IgD-negative memory B cell (primary cell): Measurements from ENCODE around the gene IGIP. TPM values are rescaled to one million over a fixed set of nuclear protein-coding genes. Genes with fewer than 3 reads are reported as not detected.

Experiments used
- H3K27ac Mint-ChIP-seq, 3 donors: one replicate each; pipeline ENCODE4 v1.8.0; 2020 to 2022; ENCODE audit warnings: mild to moderate bottlenecking in 3 of 3, mixed read lengths in 3 of 3, moderate library complexity in 1 of 3
- H3K27me3 Mint-ChIP-seq: one replicate; pipeline ENCODE4 v1.8.0; 2021; ENCODE audit warnings: mixed read lengths
- H3K36me3 Mint-ChIP-seq: one replicate; pipeline ENCODE4 v1.8.0; 2020; ENCODE audit warnings: mild to moderate bottlenecking, mixed read lengths
- H3K4me1 Mint-ChIP-seq, 3 donors: one replicate each; pipeline ENCODE4 v1.8.0; 2020 to 2022; ENCODE audit warnings: mixed read lengths in 3 of 3, mild to moderate bottlenecking in 1 of 3
- H3K4me3 Mint-ChIP-seq, 4 donors: one replicate each; pipeline ENCODE4 v1.8.0; 2020 to 2022; ENCODE audit warnings: mild to moderate bottlenecking in 4 of 4, mixed read lengths in 4 of 4, moderate library complexity in 3 of 4
- H3K9me3 Mint-ChIP-seq, 3 donors: one replicate each; pipeline ENCODE4 v1.8.0; 2020 to 2021; ENCODE audit warnings: mixed read lengths in 3 of 3, mild to moderate bottlenecking in 1 of 3
- polyA plus RNA-seq: library from polyadenylated mRNA; unstranded; fragments of 300-500 nt; fragmentation: Illumina TruSeq; gene quantifications from one replicate; pipeline ENCODE4 v1.2.3, GENCODE V29; 2021

Gene IGIP
- polyA plus RNA-seq, 1 donor from 2014 or later, result 0.36 TPM

DNA sequence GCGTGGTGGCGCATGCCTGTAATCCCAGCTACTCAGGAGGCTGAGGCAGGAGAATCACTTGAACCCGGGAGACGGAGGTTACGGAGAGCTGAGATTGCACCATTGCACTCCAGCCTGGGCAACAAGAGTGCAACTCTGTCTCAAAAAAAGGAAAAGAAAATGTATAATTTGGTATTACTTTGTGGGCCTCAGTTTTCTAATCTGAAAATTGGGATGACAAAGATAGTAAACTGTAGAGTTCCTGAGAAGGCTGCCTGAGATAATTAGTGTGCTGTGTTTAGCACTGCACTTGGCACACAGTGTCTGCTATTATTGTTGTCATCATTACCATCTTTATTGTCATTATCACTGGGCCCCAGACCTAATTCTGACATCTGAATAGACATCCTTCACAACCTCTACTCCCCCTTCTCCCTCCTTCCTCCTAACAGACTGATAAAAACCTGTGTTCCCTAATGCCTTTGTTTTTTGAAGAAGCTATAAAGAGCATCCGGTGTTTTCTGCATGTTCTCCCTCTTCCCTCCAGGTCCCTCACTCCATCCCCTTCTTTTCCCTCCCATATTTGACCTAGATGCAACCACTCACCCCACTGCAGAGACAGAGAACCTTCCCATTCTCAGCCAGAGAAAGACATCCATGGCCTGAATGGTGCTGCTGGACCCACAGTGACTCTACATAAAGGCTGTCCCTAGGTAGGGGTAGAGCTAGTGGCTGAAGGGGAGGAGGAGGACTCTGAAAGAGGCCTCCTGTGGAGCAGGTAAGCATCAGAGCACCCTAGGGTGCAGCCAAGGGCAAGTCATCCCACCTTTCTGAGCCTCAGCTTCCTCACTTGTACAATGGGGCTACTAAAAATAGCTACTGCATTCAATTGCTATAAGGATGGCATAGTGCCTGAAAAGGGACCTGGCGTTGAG, 33.5 kb downstream of the IGIP start:
- peaks cover 4% of the 10 kb centered on the region for H3K27me3 Mint-ChIP-seq
- H3K27ac Mint-ChIP-seq, result peak overlapping the region in 1 of 3 donors; percentile 29
- no peaks in the 10 kb centered on the region for H3K9me3 Mint-ChIP-seq
- peaks cover 4 to 13% (median 7%) of the 10 kb centered on the region in 3 donors for H3K4me1 Mint-ChIP-seq
- no peaks in the 10 kb centered on the region for H3K36me3 Mint-ChIP-seq
- no peak overlapping the region for H3K4me3 Mint-ChIP-seq

DNA sequence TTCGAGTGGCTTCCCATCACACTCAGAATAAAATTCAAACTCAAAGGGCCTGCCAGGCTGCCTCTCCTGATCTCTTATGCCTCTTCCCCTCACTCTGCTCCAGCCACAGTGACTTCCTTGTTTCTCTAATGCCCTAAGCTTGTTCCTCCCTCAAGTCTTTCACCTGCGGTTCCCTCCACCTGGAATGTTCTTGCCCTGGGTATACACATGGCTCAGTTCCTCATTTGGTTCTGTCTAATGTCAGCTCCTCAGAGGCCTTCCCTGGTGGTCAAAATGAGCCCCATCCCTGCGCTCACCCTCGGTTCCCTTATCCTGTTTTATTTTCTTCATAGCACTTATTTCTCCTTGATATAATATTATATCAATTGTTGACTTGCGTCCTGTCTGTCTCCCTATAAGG, 36.5 kb downstream of the IGIP start:
- Mint-ChIP-seq H3K27ac (peak overlapping the region in 1 of 3 donors; percentile 57), H3K36me3 (peaks cover 5% of the 10 kb centered on the region), H3K4me1 (peaks cover 1 to 4% (median 2%) of the 10 kb centered on the region in 3 donors), H3K4me3 (no peak overlapping the region), H3K27me3 (peaks cover 4% of the 10 kb centered on the region), H3K9me3 (no peaks in the 10 kb centered on the region)

DNA sequence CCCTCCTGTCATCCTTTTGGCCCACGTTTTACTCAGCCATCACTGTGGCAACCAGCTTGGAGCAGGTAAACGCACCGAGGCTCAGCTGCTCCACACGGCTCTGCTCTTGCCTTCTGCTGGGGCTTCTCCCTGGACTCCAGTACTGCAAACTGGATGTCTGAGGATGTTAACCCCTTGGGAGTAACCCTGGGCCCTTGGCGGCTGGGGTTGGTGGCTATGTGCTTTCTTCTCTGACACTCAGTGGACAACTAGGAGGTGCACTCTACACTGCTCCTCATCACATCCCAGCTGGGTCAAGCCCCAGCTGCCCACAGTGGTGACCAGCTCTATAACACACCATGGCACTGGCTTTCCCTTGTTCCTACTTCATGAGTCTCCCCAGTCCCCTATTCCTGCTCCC, 37.0 kb downstream of the IGIP start:
- Mint-ChIP-seq H3K4me1 (peaks cover 1 to 3% (median 2%) of the 10 kb centered on the region in 3 donors), H3K9me3 (no peaks in the 10 kb centered on the region), H3K4me3 (no peak overlapping the region), H3K36me3 (peaks cover 5% of the 10 kb centered on the region), H3K27ac (no peak overlapping the region), H3K27me3 (peaks cover 4% of the 10 kb centered on the region)

DNA sequence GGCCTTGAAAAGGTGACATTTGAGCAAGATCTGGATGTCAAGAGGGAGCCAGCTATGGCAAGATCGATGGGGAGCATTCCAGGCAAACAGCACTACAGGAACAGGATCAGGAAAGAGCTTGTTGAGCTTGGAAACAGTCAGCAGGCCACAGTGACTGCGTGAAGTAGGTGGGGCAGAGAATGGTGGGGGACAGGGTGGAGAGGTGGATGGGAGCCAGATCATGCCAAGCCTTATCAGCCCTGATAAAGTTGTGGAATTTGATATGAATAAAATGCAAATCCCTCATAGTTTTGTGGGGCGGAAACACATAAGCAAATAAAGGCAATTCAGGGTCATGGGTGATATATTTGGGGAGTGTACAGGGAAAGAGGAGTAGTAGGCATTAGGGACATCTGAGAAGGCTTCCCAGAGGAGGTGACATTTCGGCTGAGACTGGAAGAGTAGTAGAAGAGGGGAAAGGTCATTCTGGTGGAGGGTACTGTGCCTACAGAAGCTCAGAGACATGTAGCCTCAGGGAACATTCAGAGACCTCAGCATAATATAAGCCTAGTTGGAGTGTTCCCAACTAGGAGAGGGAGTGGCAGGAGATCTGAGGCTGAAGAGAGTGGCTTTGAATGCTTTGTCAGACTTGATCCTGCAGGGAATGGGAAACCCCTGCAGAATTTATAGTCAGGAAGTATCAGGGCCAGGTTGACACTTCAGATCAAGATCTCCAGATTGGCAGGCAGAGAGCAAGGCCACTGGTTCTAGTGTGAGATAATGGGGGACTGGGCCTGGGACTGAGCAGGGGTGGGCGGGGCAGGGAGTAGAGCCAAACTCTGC, 39.6 kb downstream of the IGIP start:
- H3K27ac Mint-ChIP-seq, result no peak overlapping the region
- no peak overlapping the region for H3K4me3 Mint-ChIP-seq
- H3K9me3 Mint-ChIP-seq, result no peaks in the 10 kb centered on the region
- H3K27me3 Mint-ChIP-seq, result peaks cover 4% of the 10 kb centered on the region
- H3K4me1 Mint-ChIP-seq, result peaks cover 1 to 3% (median 2%) of the 10 kb centered on the region in 3 donors
- H3K36me3 Mint-ChIP-seq, result peaks cover 5% of the 10 kb centered on the region

DNA sequence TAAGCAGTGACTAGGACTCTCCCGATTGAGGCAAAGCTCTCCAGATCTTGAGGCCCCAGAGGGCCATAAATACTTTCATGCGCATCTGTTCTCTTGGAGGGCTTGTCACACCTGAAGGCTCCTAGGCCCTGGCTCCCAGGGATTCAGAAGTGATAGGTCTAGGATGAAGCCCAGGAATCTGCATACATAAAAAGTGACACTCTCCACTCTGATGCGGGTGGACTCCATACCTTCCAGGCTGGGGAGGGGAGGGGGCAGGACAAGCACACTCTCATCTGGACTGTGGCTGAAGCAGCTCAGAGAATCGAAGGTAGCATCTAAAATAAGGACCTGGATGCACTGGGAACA, 40.2 kb downstream of the IGIP start:
- peaks cover 4% of the 10 kb centered on the region for H3K27me3 Mint-ChIP-seq
- peaks cover 1 to 3% (median 2%) of the 10 kb centered on the region in 3 donors for H3K4me1 Mint-ChIP-seq
- H3K36me3 Mint-ChIP-seq, result peaks cover 5% of the 10 kb centered on the region
- H3K4me3 Mint-ChIP-seq, result no peak overlapping the region
- H3K27ac Mint-ChIP-seq, result no peak overlapping the region
- no peaks in the 10 kb centered on the region for H3K9me3 Mint-ChIP-seq

DNA sequence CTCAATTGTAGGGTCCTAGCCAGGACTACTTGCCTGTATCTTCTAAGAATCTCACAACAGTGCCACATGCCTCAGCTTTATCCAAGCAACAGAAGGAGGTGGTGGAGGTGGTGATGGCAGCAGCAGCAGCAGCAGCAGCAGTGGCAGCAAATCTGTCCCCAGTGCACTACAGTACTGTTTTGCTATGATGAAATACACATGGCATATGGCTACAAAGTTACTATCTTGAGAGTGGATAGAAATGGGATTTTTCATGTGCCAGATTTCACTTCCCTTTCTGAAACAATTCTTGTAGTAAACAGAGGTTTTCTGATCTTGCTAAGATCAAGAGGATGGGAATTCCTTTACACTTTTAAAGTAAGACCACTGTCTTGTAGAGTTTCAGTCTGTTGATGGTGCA, 41.2 kb downstream of the IGIP start:
- Mint-ChIP-seq H3K36me3 (peaks cover 5% of the 10 kb centered on the region), H3K4me1 (peaks cover 1 to 3% (median 2%) of the 10 kb centered on the region in 3 donors), H3K4me3 (no peak overlapping the region), H3K9me3 (no peaks in the 10 kb centered on the region), H3K27me3 (peaks cover 4% of the 10 kb centered on the region), H3K27ac (no peak overlapping the region)

DNA sequence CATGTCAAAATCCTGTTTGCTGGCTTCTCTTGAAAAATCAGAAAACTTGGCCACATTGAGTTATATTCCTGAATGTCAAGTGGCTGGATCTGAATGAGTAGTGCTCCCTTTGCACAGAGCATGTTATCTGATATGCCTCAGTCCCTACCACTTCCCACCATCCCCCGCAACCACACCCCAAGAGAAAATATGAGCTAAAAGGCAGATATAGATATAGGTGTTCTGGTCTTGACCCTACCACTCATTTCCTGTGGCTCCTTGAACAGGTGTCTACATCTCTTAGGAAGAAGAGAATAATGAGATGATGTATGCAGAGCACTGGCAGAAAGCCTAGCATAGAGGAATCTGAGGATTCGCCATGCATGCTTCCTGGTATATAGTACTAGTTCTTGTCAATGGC, 42.6 kb downstream of the IGIP start:
- no peak overlapping the region for H3K27ac Mint-ChIP-seq
- H3K27me3 Mint-ChIP-seq, result peaks cover 1% of the 10 kb centered on the region
- H3K4me3 Mint-ChIP-seq, result no peak overlapping the region
- no peaks in the 10 kb centered on the region for H3K9me3 Mint-ChIP-seq
- peaks cover 5% of the 10 kb centered on the region for H3K36me3 Mint-ChIP-seq
- no peaks in the 10 kb centered on the region for H3K4me1 Mint-ChIP-seq

DNA sequence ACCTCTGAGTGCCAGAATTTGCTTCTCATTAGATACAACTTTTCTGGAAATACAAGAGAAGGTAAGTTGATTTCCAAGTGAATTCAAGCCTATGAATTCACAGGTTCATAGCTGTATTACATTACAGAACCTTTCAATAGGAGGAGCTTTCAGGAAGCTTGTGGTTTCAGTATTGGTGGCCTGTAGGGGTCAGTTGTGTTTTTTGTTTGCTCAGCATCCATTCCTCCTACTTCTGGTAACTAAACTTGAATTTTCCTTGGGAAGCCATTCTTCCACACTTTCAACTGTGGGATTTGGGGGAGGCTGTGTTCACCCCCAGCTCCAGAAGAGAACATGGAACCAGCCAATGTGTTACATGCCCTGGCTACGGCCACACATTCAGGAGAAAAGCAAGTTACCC, 43.7 kb downstream of the IGIP start:
- Mint-ChIP-seq H3K27ac (no peak overlapping the region), H3K36me3 (peaks cover 5% of the 10 kb centered on the region), H3K4me3 (no peak overlapping the region)

DNA sequence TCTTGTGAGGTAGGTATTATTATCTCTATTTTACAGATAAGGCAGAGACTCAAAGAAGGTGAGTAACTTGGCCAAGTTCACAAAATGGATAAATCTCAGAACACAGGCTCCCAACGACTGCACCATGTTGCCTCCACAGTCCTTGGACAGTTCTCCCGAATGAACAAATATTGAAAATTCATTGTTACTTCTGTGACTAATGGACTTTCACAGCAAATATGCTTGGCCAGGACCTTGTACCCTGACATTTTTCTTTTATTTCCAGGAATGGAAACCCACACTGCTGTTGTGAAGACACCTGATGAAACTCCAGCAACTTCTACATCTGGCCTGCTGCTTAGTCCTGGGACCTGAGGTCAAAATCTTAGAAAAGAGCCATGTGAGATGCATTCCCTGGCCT, 46.7 kb downstream of the IGIP start:
- peak overlapping the region in 1 of 3 donors; percentile 59 for H3K27ac Mint-ChIP-seq
- H3K4me3 Mint-ChIP-seq, result peak overlapping the region in 1 of 4 donors; percentile 56
- H3K9me3 Mint-ChIP-seq, result no peaks in the 10 kb centered on the region

More for the DNA sequence above, 43.7 kb downstream of the IGIP start:
- Mint-ChIP-seq H3K9me3 (no peaks in the 10 kb centered on the region), H3K4me1 (peaks cover 0 to 2% (median under 1%) of the 10 kb centered on the region in 3 donors), H3K27me3 (no peaks in the 10 kb centered on the region)

DNA sequence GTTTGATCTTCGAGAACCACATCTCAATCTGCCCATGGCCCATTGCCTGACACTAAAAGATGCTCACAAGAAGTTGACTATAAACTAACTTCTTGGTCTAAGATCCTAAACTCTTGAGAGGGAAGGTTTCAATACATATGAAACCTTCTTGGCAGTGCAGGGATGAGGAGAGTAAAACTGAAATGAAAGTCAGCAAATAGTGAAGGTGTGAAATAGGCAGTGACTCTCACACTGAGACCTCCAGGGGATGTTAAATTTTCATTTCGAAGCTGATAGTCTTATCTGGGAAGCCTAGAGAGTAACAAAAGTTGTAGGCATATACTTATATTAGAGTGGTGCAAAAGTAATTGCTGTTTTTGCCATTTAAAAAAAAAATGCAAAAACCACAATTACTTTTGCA, 48.3 kb downstream of the IGIP start:
- Mint-ChIP-seq H3K27me3 (no peaks in the 10 kb centered on the region), H3K36me3 (no peaks in the 10 kb centered on the region), H3K4me1 (peaks cover 7 to 10% (median 10%) of the 10 kb centered on the region in 3 donors), H3K27ac (peak overlapping the region; percentile 59 to 99 (median 95)), H3K4me3 (peak overlapping the region in 3 of 4 donors; percentile 91 to 98 (median 97)), H3K9me3 (no peaks in the 10 kb centered on the region)

More for the DNA sequence above, 46.7 kb downstream of the IGIP start:
- Mint-ChIP-seq H3K36me3 (no peaks in the 10 kb centered on the region), H3K4me1 (peaks cover 7 to 10% (median 10%) of the 10 kb centered on the region in 3 donors), H3K27me3 (no peaks in the 10 kb centered on the region)

DNA sequence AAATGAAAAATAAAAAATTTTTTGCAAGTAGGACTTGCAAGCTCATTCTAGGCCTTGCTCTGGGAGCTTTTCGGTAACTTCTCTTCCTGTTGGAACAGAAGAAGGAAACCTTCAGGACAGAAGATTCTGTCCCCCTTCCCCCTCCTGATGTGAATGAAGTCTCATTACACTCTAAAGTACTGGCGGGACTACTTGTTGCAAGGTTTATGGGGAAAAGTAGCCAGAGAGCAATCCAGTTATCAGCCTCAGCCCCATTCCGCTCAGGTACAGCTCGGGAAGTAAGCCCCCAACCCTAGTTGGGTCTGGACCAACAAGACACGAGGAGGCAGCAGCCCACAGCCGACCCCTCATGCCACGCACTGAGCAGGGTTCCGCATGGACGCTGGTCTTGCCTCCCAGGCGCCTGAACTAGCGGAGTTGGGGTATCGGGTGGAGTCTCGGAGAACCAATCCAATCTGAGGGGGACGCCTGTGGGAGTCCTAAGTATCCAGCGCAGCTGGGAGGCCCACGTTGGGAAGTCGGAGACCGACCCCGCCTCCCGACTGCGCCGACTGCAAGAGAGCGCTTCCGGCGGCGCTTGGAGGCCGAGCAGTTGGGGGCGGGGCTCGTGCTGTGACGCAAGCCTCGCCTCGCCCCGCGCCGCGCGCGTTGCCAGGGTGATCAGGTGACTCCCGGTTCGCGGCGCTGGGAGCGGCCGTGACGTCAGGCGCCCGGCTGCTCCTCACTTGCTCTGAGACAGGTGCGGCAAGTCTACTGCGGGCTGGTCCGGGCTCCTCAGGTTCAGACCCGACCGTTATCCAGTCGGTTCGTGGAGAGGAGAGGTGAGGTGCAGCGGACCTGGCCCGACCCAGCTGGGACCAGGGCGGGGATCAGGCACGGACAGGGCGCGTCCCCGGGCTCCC, 49.0 kb downstream of the IGIP start, which contains the start of gene CYSTM1:
TSS of gene CYSTM1 (plus strand) at position 724 of the 902 bp plus-strand sequence. CDS start 19,278 bp downstream, outside the sequence.
- no peaks in the 10 kb centered on the region for H3K36me3 Mint-ChIP-seq
- H3K27me3 Mint-ChIP-seq, result no peaks in the 10 kb centered on the region
- H3K27ac Mint-ChIP-seq, result peak within 1 kb of the TSS; percentile 95 to 99 (median 99)
- H3K4me1 Mint-ChIP-seq, result peaks cover 7 to 10% (median 10%) of the 10 kb centered on the region in 3 donors
- H3K9me3 Mint-ChIP-seq, result no peaks in the 10 kb centered on the region
- peak within 1 kb of the TSS; percentile 91 to 98 (median 98) for H3K4me3 Mint-ChIP-seq

DNA sequence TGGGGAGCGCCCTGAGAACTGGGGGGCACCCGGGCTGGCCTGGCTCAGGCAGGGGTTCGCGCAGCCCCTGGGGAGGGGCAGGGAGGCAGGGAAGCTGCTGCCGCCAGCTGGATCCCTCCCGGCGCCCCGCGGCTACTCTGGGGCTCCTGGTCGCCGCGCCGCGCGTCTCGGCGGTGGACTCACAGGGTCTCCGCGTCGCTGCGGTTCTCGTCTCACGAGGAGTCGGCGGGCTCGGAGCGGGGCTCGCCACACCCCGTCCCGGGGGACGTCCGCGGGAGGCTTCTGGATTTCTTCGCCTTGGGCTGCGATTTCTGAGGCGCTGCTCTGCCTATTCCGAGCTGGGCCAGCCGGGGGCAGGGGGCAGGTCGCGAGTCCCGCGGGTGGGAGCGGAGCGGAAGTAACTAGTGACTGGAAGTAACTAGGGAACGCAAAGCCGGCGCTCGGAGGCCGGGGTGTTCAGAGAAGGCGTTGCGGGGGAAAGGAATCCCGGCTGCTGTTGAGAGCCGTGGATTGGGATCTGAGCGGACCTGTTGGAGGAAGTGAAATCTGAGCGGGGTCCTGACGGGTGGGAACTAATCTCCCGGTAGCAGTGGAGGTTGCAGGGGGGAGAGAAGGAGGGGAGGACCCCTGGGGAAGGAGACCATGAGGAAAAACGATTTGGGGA, 49.8 kb downstream of the IGIP start:
- H3K27me3 Mint-ChIP-seq, result no peaks in the 10 kb centered on the region
- H3K4me3 Mint-ChIP-seq, result peak overlapping the region; percentile 91 to 98 (median 98)
- peak overlapping the region; percentile 95 to 99 (median 99) for H3K27ac Mint-ChIP-seq
- H3K36me3 Mint-ChIP-seq, result no peaks in the 10 kb centered on the region
- H3K4me1 Mint-ChIP-seq, result peaks cover 7 to 10% (median 10%) of the 10 kb centered on the region in 3 donors
- H3K9me3 Mint-ChIP-seq, result no peaks in the 10 kb centered on the region

DNA sequence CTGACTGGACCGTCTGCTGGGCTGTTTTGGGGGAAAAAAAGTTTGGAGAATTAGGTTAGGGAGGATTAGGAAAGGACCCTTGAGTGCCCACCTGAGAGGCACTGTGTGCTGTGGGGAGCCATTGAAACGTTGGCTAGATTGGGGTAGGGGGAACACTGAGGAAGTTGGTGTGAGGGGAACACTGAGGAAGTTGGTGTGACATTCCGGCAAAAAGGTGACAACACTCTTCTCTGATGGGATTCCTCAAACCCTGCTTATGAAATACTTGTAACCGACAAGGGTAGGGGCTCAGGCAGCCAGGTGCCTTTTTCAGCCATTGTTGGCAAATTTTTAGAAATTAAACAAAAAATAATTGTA, 50.3 kb downstream of the IGIP start:
- no peaks in the 10 kb centered on the region for H3K9me3 Mint-ChIP-seq
- H3K4me1 Mint-ChIP-seq, result peaks cover 7 to 10% (median 10%) of the 10 kb centered on the region in 3 donors
- peak overlapping the region; percentile 76 to 99 (median 99) for H3K27ac Mint-ChIP-seq
- peak overlapping the region; percentile 91 to 98 (median 97) for H3K4me3 Mint-ChIP-seq
- no peaks in the 10 kb centered on the region for H3K36me3 Mint-ChIP-seq
- H3K27me3 Mint-ChIP-seq, result no peaks in the 10 kb centered on the region

DNA sequence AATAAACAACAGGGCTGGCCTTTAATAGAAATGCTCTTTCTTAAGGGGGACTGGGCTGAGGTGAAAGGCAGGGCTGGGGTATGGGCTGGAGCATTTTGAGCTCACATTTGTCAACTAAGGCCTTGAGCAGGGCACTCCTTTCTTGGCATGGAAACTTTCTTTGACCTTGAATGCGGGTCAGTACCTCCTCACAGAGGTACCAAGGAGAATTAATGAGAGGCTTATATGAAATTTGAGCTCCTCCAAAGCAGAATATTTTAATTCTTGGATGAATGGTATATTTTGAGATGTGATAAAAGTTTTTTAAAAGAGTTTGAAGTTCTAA, 52.3 kb downstream of the IGIP start:
- no peaks in the 10 kb centered on the region for H3K9me3 Mint-ChIP-seq
- peaks cover 2% of the 10 kb centered on the region for H3K36me3 Mint-ChIP-seq
- H3K27ac Mint-ChIP-seq, result peak overlapping the region in 1 of 3 donors; percentile 78
- peaks cover 10 to 18% (median 10%) of the 10 kb centered on the region in 3 donors for H3K4me1 Mint-ChIP-seq
- no peaks in the 10 kb centered on the region for H3K27me3 Mint-ChIP-seq
- H3K4me3 Mint-ChIP-seq, result peak overlapping the region in 1 of 4 donors; percentile 83
